OCI-M2 (cell line): ENCODE measurements around the gene ABCD3.

Experiments
- DNase-seq: peaks from one replicate; lab custom pipeline; 2025; ENCODE audit not compliant: unreplicated experiment; lab: John Stamatoyannopoulos, UW

Gene ABCD3

DNA sequence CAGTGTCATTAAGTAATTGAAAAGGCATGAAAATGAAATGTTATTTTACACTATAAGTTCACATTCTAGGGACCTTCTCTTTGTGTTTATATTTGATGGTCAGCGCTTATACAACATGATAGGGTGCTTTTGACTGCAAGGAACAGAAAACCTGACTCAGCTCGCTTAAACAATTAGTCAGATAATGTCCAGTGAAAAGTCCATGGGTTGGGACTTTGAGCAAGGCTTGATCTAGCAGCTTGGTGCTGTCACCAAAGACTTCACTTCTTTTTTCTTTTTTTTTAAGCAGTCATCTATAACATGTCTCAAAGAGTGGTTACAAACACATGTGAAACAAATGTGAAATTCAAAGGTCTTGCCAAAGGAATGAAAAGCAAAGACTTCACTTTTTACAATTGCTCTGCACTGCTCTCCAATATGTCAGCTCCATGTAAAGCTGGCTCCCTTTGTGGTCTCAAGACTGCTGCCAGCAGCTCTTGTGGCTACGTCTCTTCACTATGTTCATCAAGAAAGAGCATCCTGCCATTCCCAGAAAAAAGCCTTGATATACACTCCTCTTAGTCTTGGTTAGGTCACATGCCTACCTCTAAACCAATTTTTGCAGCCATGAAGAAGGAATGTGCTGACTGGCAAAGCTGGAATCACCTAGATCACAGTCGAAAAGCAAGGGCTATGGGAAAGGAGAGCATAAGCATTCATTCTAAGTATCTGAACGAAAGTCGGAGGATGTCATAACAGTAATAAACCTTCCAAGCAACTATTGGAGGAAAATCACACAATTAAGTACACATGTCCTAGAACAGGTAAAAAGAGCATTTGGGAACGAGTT, 108.2 kb downstream of the ABCD3 start:
- no peak for DNase-seq

DNA sequence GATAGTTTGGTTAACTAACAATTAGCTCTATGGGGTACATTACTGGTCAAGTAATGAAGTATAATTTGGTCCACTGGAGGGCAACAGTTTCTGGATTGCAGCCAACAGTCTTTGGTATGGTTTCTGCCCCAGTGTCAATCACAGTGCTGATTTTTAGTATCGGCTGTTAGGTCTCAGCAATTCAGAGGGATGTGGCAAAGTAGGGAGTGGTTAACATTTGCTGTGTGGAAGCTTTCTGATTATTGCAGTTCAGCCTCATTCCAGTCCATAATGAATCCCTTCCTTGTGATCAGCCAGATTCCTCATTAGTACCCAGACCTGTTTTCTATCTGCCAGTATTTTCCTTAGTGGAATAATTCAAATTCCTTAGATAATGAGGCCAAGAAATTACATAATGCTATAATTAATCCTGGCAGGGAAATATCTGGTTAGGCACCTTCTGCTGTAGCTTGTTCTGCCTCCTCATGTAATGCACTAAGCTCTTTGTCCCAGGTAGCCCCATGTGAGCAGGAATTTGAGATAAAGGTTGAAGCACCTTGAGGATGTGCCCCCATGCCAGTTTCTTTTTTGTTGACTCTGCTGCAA, 109.3 kb downstream of the ABCD3 start:
- no peak for DNase-seq

DNA sequence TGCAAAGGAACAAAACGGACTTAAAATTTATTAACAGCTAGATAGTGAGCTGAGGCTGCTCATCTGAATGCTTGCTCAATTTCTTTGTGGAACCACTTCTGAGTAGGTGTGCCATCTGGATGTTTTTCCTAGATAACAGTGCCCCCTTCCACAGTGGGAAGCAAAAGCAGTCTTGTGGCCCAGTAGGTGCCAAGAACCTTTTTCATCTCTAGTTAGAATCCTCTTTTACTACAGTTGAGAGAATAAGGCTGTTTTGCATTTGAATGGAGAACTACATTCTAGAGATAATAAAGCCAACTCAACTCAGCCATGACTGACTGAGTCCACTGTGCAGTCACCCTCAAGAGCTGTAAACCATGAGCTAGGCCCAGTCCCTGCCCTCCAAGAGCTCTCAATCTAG, 110.1 kb downstream of the ABCD3 start:
- DNase-seq = no peak

DNA sequence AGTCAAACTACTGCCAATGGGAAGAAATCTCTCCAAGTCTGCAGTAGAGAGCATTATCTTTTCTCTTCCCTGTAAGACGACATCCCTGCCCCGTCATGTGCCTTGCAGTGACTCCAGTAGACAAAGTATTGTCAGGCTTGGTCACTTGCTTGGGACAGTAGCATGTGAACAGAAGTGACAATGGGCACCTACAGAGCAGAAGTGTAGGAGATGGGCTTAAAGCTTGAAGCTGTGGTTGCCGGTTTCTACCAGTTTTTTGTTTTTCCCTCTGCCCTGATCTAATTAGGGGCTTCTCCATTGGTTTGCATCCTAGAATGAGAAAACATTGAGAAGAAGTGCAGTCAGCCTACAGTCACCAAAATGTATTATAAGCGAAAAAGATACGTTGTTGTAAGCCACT, 110.6 kb downstream of the ABCD3 start:
- no peak for DNase-seq

DNA sequence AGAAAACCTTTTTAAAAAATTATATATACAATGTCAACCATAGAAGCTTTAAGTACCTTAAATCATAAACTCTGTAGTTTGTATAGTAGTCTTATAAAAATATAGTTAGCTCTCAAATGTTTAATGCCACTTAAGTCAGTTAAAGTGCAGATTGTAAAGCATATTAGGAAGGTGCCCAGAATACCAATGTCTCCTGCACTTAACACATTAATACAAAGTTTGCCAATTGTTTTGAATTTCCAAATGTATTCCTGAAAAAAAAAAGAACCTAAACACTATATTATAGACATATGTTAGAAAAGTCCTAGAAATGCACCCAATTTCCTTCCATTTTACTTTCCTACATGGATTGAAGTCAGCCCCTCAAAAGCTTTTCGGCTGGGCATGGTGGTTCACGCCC, 111.2 kb downstream of the ABCD3 start:
- no peak for DNase-seq

DNA sequence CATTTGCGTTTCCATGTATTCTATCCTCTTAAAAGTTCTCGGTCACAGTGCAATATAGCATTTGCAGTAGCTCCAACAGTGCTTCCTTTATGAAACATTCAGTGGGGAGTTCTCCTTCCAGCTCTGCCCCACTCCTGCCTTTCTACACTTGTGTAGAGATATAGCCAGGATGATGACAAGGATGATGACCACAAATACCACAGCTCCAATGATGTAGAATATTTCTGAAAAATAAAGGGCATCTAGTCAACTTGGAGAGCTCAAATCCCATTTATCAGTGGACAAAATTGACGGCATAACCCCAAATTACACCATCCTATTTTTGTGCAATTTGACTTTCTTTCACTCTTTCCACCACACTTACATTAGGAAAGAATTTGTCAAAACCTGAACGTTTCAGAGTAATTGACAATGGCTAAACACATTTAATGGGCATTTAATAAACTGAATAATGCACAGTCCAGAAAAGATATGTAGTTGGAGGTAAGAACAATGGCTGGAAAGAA, 112.2 kb downstream of the ABCD3 start:
- DNase-seq = no peak

DNA sequence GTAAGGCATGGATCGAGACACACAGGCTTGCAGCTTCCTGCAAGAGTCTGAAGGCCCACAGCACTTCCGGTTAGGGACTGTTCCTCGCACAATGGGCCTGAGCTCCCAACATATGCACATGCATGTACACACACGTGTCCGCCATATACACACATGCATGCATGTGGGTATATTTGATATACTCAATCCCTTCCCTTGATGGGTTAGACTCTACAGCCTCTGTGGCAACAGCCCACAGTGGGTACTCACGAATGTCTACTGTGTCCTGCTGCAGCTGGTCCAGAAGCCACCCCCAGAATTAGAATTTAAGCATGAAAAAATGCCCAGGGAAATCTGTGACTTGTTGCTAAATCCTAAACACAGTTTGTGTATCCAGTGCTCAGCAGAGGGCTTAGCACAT, 113.5 kb downstream of the ABCD3 start:
- no peak for DNase-seq

DNA sequence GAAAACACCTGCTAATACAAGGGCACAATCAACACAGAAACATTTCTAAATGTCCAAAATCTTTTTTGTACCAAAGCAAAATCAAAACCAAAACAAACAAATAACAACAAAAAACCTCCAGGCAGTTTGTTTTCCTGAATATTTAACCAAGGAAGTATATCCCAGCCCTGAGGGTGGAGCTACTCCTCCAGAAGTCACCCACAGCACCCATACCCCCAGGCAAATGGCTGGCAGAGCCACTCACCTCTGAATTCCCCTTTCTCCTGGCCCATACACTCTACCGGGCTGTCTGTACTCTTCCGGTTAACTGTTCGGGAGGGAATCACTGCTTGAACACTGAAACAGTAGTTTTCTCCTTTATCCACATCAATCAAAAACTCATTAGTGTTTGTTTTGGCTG, 113.9 kb downstream of the ABCD3 start:
- no peak for DNase-seq

DNA sequence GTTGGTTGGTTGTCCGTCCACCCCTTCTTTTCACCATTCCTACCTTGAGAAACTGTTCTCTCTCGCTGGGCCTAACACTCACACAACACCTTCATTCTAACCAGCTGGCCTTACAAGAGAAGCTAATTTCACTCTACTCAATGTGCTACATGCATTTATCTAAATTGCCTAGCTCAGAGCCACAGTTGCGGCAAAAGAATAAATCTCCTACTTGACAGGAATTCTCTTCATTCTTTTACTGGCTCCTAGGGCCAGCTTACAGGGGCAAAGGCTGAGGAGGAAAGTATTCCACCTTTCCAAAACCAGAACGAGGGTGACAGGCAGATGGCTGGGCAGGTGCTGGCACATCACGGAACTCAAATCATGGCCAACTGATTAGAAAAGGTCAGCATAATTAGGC, 116.9 kb downstream of the ABCD3 start:
- no peak for DNase-seq

DNA sequence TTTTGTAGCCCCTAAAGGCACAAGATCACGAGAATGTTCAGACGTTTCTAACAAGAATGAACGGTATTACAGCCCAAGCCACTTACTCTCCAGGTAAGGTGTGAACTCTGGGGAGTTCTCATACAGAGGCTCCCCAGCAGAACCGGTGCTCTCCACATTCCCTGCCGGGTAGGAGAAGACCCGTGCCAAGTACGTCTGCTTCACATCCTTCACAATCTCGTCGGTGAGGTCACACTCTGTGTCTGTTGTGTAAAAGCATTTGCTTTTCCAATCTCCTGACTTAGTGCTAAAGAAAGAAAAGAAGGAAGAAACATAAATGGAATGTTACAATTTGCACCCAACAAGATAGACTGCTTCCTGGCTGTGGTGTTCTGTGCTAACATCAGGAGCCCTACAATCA, 117.7 kb downstream of the ABCD3 start:
- DNase-seq = no peak

DNA sequence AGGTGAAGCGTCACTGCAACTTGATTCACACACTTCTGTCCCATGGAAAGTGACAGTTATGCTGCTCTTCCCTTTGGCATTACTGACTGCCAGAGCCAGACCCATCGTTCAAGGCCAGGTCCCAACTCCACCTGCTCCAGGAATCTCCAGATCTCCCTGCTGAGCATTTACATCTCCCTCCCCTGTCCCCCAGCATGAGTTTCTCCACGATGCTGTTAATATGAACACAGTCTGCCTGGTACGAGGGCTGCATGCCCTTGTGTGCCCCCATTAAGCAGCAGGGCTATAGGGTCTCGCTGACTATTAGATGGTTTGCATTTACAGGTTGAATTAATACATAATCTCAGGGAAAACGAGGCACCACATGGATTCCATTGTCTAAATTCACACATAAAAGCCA, 119.1 kb downstream of the ABCD3 start:
- no peak for DNase-seq

DNA sequence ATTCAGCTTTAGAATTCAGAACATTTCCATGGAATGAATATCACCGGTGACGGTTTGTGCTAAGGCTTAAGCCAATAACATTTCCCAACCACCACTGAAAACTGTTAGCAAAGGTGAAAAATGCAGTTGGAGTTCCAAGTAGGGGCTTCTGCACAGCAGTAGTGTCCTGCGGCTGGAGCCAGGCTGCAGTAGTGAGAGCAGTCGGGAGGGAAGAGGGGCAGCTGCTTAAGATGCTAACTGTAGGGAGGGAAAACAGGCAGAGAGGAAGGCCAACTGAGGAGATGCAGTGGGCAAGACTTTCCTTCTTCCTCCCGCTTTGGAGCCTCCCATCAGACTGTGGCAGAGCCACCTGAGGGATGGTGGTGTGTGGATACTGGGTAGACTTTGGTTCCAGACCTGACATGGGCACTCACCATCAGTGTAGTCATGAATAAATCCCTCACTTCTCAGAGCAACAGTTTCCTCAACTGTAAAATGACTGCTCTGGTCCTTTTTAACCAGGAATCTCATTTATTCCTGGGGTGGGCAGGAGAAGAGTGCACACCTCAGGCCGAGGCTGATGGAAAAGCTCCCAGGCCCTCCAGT, 120.1 kb downstream of the ABCD3 start:
- DNase-seq = no peak

DNA sequence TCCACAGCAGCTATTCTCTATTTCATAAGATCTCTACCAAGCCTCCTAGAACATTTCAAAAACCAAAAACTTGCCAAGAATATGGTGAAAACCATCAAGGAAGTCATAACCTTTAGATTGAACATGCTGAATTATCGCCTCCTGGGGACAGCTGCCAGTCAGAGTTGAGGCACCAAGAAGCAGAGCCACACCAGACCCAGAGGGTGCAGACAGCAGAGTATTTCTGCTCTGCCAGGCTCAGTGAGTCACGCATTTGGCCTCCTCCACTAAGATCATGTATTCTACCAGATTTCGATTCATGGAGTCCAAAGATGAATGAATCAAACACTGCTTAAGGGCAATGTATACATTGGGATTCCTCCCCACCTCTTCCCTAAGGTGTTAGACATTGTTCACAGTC, 121.3 kb downstream of the ABCD3 start:
- DNase-seq = no peak

DNA sequence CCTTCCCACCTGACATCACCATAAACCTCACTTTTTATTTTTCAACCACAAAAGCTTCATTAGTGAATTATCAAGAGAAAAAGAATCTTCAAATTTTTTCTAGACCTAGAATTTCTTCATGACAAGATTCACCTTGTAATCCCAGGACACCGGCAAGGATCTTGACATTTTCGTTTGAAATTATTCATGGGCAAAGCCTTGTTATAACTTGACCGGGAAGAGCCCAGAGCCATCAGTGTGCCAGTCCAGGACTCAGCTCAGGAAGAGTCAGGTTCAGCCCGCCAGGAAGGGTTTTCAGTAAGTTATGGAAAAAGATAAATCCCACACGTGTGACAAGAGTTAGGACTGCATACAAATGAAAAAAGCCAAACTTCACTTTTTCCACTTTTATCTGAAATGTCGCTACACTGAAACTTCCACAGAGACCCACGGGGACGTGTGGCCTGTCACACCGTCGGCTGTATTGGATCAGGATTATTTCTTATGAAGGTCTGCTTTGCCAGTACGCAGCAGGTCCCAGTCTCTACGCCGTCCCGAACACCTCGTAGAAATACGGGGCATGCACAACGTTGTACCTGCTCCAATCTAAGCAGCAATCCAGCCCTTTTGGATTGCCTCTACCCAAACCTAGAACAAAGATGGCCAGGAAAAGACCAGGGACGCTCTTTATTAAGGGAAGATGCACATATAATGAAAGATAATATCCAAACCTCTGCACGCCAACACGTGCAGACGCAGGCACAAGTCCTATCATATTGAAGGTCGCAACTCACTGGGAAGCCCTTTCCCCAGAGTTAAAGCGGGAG, 122.5 kb downstream of the ABCD3 start:
- DNase-seq = no peak

DNA sequence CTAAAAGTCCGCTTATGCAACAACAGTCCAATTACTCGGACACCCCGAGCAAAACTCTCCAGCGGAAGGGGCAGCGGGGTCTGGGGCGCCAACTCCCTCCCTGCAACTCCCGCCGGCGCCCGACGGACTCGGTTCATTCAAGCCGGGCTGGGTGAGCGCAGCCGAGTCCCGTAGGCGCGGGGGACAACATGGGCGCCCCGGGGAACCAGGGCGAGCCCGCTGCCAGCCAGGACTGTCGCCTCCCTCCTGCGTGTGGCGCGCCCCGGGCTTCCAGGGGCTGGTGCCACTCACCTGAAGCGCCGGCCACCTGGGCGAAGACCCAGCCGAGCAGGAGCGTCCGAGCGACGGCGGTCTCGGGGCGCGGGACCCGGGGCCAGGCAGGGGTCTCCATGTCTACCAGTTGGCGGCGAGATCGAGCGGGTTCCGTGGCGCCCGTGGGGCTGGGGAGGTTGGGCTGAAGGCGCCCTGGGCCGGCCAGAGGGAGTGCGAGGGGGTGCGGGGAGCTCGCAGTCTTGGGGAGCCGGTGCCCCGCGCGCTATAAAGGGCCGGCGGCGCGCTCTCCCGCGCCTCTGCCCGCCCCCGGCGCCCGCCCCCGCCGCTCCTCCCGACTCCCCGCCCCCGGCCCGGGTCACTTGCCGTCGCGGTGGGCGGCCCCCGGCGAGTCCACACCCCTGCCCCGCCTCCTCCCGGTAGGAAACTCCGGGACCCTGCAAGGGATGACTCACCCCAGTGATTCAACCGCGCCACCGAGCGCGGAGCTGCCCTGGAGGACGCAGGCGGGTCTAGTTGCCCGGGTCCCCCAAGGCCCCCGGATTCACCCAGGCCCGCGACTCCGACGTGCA, 123.3 kb downstream of the ABCD3 start, which contains the start of gene F3:
Gene F3 (minus strand): TSS at position 514 of the 842 bp plus-strand sequence. CDS start 123 bp downstream, at position 391.
- no peak for DNase-seq

DNA sequence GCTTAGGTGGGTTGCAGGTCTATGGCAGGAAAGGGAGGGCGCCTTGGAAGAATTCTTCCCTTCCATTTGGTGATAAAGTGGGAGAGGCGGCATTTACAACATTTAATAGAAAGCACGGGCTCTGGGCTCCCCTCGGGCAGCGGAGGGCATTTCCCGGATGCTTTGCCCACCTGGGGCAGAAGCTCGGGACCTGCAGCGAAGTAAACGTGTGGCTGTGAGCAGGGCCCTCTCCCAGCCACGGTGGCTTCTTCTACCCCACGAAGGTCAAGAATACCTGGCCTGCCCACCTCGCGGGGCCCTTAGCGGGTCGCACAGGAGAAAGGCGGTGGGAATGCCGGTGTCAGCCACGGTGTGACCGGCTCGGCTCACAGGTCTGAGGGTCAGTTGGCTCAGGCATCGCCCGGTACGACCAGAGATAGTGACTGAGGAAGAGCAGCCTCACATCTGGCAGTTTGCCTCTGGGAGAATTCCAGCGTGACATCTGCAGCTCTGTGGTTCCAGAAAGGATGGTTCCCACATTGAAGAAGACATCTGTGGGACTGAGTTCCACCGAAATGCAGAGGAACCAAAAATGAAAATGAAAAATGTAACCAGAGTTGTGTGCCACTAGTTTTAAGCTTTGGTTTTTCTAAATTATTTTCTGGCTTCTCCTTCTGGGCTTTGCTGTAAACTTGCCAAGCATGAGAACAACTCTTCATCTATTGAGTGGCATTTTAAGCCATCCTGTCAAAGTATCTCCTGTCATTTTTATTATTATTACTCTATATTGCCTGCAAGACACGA, 124.1 kb downstream of the ABCD3 start:
- DNase-seq = no peak

DNA sequence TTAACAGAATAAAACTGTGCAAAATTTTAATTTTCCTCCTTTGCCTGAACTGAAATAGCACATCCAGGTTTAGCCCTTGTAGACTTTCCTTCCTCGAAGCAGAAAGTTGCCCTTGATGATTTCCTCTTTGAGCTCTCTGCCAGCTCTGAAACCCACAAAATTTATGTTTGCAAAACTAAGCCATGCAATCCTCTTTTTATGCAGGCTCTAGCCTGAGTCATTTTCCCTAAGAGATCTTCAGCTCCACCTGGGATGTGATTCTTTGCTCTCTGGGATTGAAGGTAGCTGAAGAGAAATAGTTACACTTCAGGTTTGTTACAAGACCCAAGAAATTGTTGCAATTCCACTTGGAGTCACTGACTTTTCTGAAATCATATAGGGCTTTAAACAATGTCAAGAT, 124.8 kb downstream of the ABCD3 start:
- DNase-seq = no peak

DNA sequence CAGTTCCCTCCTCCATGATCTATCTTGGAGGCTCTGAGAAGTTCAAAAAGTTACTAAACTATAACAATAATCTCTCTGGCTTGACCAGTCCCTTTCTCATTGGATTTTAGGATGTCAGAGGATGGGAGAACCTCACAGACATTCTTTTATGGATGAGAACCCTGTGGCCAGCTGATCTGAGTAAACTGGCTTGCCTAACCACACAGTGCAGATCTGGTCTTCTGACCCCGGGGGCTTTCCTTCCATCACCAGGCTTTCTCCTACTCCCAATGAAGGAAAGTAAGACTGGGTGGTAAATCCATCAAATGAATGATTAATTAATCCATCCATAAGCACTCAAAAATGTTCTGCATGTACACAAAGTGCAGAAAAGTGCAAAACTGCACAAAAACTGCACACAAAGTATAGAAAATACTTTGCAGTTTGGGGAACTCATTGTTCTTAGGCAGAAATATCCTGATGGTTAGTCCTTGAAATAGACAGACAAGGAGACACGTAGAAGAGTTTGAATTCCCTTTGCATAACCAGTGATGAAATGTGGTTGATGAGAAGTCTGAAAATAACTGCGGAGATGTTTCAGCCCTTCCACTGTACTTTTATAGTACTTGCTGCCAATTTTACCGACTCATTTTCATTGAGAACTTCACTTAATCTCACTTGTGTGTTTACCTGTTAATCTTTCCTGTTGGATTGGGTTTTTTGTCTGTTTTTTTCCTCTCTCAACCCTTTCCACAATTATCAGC, 125.9 kb downstream of the ABCD3 start:
- DNase-seq = no peak
